ENCODE data around the gene TLR7. TPM values are rescaled to one million over a fixed set of nuclear protein-coding genes. Genes with fewer than 3 reads are reported as not detected.

Gene TLR7
- total and polyA plus RNA-seq, 2 donors (not counting 3 experiments of a cell fraction or from before 2014, with no cell fraction given): not detected

DNA sequence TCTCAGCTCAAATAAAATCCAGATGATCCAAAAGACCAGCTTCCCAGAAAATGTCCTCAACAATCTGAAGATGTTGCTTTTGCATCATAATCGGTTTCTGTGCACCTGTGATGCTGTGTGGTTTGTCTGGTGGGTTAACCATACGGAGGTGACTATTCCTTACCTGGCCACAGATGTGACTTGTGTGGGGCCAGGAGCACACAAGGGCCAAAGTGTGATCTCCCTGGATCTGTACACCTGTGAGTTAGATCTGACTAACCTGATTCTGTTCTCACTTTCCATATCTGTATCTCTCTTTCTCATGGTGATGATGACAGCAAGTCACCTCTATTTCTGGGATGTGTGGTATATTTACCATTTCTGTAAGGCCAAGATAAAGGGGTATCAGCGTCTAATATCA is 20.9 kb downstream of the TLR7 start:
- dilution Hi-C loops (cut with MboI; ENCODE audit: extremely low pct_ligation_motif_present, low sequenced_read_pairs) (no loop called here), intact Hi-C loops (cut with micrococcal nuclease) (no loop called here)
- H3K27me3 ChIP-seq (ENCODE audit: control insufficient read depth in 2 of 2, insufficient read depth in 2 of 2, low read length in 2 of 2): no peaks in the 10 kb centered on the region
- FAIRE-seq (no peak), DNase-seq (ENCODE audit: low read depth, low spot score) (no peak)
- no peaks in the 10 kb centered on the region for H3K79me2 ChIP-seq (ENCODE audit: control insufficient read depth, insufficient read depth, low read length)
- H2AFZ ChIP-seq (ENCODE audit: low read depth, low read length): no peak overlapping the region
- POLR2A ChIA-PET: no interaction called here
- H3K4me1 ChIP-seq (ENCODE audit: control insufficient read depth, extremely low read depth, insufficient read depth, low read length): no peaks in the 10 kb centered on the region
- no peaks in the 10 kb centered on the region for H3K36me3 ChIP-seq (ENCODE audit: control insufficient read depth in 2 of 2, extremely low read depth in 1 of 2, insufficient read depth in 2 of 2, low read length in 2 of 2)
- H3K9me1 ChIP-seq (replicated peaks; ENCODE audit: control insufficient read depth, extremely low read depth, insufficient read depth, low read length): no peaks in the 10 kb centered on the region
- H4K20me1 ChIP-seq (replicated peaks; ENCODE audit: control insufficient read depth, extremely low read depth, insufficient read depth, low read length): no peaks in the 10 kb centered on the region
- H3K9ac ChIP-seq (replicated peaks; ENCODE audit: extremely low read depth, insufficient read depth, low read length): no peak overlapping the region
- no TSS peak for BruUV-seq (replicated peaks)
- no peak overlapping the region for H3K4me3 ChIP-seq (replicated peaks in 1 of 3; ENCODE audit: insufficient read depth in 1 of 3, low read depth in 1 of 3, low read length in 3 of 3)
- CTCF ChIA-PET: interaction anchor here (0.6 to 2.6 kb wide), 2 partner anchors 73 to 1363 kb away, joined by 3 to 6 read pairs; no protein-coding TSS in a partner anchor
- no peak overlapping the region for H3K27ac ChIP-seq (ENCODE audit: insufficient read depth, low read depth, low read length)
- H3K4me2 ChIP-seq (ENCODE audit: insufficient read depth, low read length): no peak overlapping the region
- TF ChIP-seq GATA2 (IDR thresholded peaks at IDR 0.05; ENCODE audit: insufficient read depth, insufficient read length, low read depth, low read length): no peak
- H3K9me3 ChIP-seq (replicated peaks; ENCODE audit: control insufficient read depth, insufficient read depth, low read length): no peaks in the 10 kb centered on the region

DNA sequence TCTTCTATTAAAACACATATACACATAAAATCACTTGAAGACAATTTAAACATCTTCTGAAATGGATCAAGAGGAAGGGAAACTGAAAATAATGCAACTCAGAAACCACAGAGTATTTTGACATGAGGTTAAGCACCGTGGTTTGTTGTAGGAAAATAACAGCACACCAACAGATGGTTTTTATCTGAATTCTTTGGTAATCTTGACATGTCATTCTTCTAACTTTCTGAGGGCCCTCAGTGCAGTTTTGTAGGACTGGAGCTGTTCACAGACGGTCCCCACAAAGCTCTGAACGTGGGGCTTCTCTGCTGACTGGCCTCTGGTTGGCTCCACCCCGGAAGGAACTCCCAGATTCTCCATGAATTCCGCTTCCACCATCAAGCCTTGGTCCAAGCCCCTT is 23.6 kb downstream of the TLR7 start:
- DNase-seq (ENCODE audit: low read depth, low spot score) (no peak), FAIRE-seq (no peak)
- no peak overlapping the region for H3K27ac ChIP-seq (ENCODE audit: insufficient read depth, low read depth, low read length)

More for the DNA sequence above, 23.6 kb downstream of the TLR7 start:
- Histone ChIP-seq H4K20me1 (replicated peaks; ENCODE audit: control insufficient read depth, extremely low read depth, insufficient read depth, low read length) (no peaks in the 10 kb centered on the region), H3K4me1 (ENCODE audit: control insufficient read depth, extremely low read depth, insufficient read depth, low read length) (no peaks in the 10 kb centered on the region), H3K4me2 (ENCODE audit: insufficient read depth, low read length) (no peak overlapping the region), H2AFZ (ENCODE audit: low read depth, low read length) (no peak overlapping the region), H3K9me3 (replicated peaks; ENCODE audit: control insufficient read depth, insufficient read depth, low read length) (no peaks in the 10 kb centered on the region), H3K9ac (replicated peaks; ENCODE audit: extremely low read depth, insufficient read depth, low read length) (no peak overlapping the region), H3K79me2 (ENCODE audit: control insufficient read depth, insufficient read depth, low read length) (no peaks in the 10 kb centered on the region), H3K27me3 (ENCODE audit: control insufficient read depth in 2 of 2, insufficient read depth in 2 of 2, low read length in 2 of 2) (no peaks in the 10 kb centered on the region), H3K9me1 (replicated peaks; ENCODE audit: control insufficient read depth, extremely low read depth, insufficient read depth, low read length) (no peaks in the 10 kb centered on the region), H3K36me3 (ENCODE audit: control insufficient read depth in 2 of 2, extremely low read depth in 1 of 2, insufficient read depth in 2 of 2, low read length in 2 of 2) (no peaks in the 10 kb centered on the region), H3K4me3 (replicated peaks in 1 of 3; ENCODE audit: insufficient read depth in 1 of 3, low read depth in 1 of 3, low read length in 3 of 3) (no peak overlapping the region)
- intact Hi-C loops (cut with micrococcal nuclease) (no loop called here), dilution Hi-C loops (cut with MboI; ENCODE audit: extremely low pct_ligation_motif_present, low sequenced_read_pairs) (no loop called here)
- POLR2A ChIA-PET: no interaction called here
- BruUV-seq (replicated peaks): no TSS peak
- TF ChIP-seq POLR2AphosphoS5 (IDR thresholded peaks at IDR 0.05; ENCODE audit: insufficient read depth, low read depth, low read length) (no peak), POLR2A (IDR thresholded peaks at IDR 0.05; ENCODE audit: low read depth, low read length) (no peak), JUN (IDR thresholded peaks at IDR 0.05; ENCODE audit: borderline replicate concordance, insufficient read depth, insufficient read length, low read depth) (no peak), GATA2 (IDR thresholded peaks at IDR 0.05; ENCODE audit: insufficient read depth, insufficient read length, low read depth, low read length) (no peak), EZH2 (IDR thresholded peaks at IDR 0.05; ENCODE audit: borderline replicate concordance, low read depth, low read length, severe bottlenecking) (no peak)
- TF ChIP-seq, protein P1, sequence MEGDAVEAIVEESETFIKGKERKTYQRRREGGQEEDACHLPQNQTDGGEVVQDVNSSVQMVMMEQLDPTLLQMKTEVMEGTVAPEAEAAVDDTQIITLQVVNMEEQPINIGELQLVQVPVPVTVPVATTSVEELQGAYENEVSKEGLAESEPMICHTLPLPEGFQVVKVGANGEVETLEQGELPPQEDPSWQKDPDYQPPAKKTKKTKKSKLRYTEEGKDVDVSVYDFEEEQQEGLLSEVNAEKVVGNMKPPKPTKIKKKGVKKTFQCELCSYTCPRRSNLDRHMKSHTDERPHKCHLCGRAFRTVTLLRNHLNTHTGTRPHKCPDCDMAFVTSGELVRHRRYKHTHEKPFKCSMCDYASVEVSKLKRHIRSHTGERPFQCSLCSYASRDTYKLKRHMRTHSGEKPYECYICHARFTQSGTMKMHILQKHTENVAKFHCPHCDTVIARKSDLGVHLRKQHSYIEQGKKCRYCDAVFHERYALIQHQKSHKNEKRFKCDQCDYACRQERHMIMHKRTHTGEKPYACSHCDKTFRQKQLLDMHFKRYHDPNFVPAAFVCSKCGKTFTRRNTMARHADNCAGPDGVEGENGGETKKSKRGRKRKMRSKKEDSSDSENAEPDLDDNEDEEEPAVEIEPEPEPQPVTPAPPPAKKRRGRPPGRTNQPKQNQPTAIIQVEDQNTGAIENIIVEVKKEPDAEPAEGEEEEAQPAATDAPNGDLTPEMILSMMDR (IDR thresholded peaks at IDR 0.05; ENCODE audit: extremely low read depth in 1 of 2, insufficient read depth in 1 of 2, low read depth in 1 of 2, low read length in 2 of 2): no peak
- CTCF ChIA-PET: interaction anchor here (2.4 kb wide), 1 partner anchor 76 kb away, joined by 9 read pairs; no protein-coding TSS in a partner anchor

All from endothelial cell of umbilical vein (primary cell).